Uterus (tissue), 2 donors: ENCODE measurements around the gene PTPRN2.

Source experiments
- POLR2A ChIP-seq, 2 donors: fragments of 450-650 bp; IDR thresholded peaks; one replicate each; pipeline ENCODE4 v1.6.1; 2016; ENCODE audit warnings: antibody characterized with exemption in 2 of 2, mild to moderate bottlenecking in 1 of 2, moderate library complexity in 1 of 2
- TF ChIP-seq, protein P1 (sequence below), 4 experiments: fragments of 200-600 bp in 2 of 4; fragments of 450-650 bp in 2 of 4; sonication (generic) in 2 of 4; IDR thresholded peaks; one replicate each; pipeline ENCODE4 v1.5.1; 2016 to 2019; ENCODE audit warnings: antibody characterized with exemption in 4 of 4, mild to moderate bottlenecking in 2 of 4, moderate library complexity in 1 of 4

DNA sequence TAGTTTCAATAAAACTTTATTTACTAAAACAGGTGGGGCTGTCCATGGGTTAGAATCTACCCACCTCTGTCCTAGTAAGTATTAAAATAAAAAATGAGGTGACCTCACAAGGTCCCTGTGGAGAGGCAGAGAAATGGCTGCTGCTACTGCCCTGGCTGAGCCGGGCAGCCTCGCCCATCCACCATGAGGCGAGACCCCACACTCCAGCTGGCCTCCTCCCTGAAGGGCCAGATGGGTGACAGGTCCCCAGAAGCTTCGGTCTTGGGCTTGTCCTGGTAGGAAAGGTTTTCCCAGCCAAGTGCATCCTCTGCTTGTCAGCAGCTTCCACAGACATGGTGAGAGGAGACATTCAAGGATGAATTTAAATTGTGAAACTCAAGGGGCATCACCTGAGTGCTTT is 565.8 kb downstream of the PTPRN2 start:
- no peak for TF ChIP-seq POLR2A (IDR thresholded peaks at IDR 0.05)
- TF ChIP-seq, protein P1, sequence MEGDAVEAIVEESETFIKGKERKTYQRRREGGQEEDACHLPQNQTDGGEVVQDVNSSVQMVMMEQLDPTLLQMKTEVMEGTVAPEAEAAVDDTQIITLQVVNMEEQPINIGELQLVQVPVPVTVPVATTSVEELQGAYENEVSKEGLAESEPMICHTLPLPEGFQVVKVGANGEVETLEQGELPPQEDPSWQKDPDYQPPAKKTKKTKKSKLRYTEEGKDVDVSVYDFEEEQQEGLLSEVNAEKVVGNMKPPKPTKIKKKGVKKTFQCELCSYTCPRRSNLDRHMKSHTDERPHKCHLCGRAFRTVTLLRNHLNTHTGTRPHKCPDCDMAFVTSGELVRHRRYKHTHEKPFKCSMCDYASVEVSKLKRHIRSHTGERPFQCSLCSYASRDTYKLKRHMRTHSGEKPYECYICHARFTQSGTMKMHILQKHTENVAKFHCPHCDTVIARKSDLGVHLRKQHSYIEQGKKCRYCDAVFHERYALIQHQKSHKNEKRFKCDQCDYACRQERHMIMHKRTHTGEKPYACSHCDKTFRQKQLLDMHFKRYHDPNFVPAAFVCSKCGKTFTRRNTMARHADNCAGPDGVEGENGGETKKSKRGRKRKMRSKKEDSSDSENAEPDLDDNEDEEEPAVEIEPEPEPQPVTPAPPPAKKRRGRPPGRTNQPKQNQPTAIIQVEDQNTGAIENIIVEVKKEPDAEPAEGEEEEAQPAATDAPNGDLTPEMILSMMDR (IDR thresholded peaks at IDR 0.05), result no peak
